HG03354 (cell line): Measurements from ENCODE around the gene ANKRD29.
"Not testable (repeated sequence)": the region's sequence is repeated elsewhere in the genome, so short reads cannot be mapped to it uniquely, and the experiment has no call there.

ENCODE experiments used
- ATAC-seq: cut with Tn5 transposase; IDR thresholded peaks from one replicate; pipeline ENCODE4 v1.9.1; 2021; ENCODE audit warnings: mild to moderate bottlenecking; ENCODE audit not compliant: unreplicated experiment, poor library complexity, severe bottlenecking

ANKRD29 gene

DNA sequence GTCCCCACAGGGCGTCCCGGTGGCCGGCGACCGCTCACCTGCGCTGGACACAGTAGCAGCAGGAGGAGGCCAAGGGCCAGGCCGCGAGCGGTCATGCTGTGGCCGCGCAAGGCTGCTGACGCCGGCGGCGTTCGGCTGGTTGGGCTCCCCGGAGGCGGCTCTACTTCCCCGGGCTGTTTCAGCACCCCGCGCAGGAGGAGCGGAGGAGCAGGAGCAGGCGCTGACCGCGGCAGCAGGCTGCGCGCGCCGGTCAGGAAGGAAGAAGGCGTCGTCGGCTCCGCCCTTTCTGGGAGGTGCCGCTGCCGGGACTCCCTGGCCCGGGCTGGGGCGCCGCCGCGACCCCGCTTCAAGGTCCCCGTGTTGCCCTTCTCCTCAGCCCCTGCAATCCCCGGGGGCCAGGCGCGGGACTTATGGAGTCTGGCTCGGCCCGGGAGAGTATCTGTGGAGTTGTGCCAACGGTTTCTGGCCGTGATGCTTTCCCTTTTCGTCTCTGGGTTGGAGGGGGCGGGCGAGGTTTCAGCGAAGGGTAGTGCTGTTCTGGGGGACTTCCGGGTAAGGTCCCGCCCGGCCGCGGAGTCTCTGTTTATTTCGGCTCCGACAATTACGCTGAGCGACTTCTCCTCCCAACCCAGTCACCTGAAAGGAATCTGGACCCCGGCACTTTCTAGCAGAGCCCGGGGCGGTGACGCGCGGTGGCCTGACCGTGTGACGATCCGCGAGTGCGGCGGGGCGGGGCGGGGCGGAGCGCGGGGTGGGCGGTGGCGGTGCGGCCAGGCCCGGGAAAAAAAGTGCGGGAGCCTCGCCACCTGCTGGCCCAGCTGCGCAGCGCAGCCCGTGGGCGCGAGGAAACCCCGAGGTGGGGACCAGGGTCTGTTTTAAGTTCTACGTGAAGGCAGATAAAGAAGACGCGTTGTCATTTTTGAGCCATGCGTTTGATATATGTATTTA lies 76.2 kb downstream of the ANKRD29 start, which contains the start of gene NPC1:
Gene NPC1 (minus strand): TSS at position 258 of the 948 bp plus-strand sequence. CDS start 163 bp downstream, at position 95.
- peak; percentile 89 for ATAC-seq

- peak; percentile 24 for ATAC-seq
Observed at GRCh38 chr18:23585897-23586248, 76.8 kb downstream of the ANKRD29 start.

GRCh38 chr18:23585007-23585871 lies 77.5 kb downstream of the ANKRD29 start:
- ATAC-seq, result no peak

DNA sequence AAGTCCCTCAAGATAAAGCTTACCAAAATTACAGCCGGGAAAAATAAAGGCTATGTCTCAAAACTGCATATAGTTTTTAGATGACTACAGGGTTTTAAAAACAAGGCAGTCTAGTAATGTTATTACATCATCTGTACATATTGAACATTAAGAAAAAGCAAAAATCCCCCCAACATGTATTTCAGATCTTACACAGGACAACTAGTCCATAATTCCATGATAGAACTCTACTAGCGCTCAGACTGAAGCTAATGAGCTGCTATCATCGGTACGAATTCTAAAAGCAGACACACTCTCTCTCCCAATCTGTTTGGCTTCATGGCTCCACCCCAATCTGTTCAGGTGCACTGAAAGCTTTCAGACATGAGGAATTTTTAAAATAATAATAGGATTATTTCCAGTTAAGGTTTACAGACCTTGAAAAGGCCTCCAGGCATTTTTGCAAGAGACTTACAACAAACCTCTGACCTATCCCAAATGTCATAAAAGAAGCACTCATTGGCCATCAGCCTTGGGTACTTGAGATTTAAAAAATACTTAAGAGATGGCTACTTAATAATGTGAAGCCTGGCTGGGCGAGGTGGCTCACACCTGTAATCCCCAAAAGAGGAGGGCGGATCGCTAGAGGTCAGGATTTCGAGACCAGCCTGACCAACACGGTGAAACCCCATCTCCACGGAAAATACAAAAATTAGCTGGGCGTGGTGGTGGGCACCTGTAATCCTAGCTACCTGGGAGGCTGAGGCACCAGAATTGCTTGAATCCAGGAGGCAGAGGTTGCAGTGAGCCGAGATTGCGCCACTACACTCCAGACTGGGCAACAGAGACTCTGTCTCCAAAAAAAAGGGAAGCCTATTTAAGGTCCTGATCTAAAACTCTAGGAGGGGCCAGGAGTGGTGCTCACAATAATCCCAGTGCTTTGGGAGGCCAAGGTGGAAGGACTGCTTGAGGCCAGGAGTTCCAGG lies 78.4 kb downstream of the ANKRD29 start:
- ATAC-seq, result no peak

DNA sequence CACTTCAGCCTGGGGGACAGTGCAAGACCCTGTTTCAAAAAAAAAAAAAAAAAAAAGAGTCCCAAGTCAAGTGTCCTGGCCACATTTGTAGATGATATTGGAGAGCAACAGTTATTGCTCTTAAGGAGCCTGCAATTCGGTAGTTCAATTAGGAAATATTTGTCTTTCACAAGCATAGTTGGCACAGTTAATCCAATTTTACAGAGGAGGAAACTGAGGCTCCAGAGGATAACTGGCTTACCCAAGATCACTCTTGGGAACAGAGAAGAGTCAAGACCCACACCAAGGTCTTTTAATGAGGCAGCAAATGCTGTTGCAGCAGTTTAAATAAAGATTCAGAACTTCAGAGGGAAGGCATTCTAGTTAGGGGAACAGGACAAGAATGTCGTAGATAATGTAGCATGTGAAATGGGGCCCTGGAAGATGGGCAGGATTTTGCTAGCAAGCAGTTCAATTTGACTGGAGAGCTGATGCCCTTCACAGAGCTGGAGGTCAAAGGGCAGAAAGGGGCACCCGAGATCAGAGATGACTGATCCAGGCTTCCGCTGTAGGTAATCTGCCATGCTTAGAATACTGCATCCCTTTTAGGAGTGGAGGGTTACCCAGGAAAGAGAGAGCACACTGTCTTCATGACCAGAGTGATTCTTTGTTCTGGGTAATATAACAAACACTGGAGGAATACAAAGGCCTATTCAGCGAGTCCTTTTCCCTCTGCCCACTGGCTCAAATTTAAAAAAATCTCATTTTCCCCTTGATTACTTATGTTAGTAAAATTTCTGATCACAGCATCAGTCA lies 79.4 kb downstream of the ANKRD29 start:
- ATAC-seq, result no peak

- ATAC-seq, result no peak
Observed at GRCh38 chr18:23580677-23581367, 81.9 kb downstream of the ANKRD29 start.

GRCh38 chr18:23578891-23579653 lies 83.6 kb downstream of the ANKRD29 start:
- ATAC-seq, result no peak

- no peak for ATAC-seq
Observed at GRCh38 chr18:23578067-23578701, 84.5 kb downstream of the ANKRD29 start.

DNA sequence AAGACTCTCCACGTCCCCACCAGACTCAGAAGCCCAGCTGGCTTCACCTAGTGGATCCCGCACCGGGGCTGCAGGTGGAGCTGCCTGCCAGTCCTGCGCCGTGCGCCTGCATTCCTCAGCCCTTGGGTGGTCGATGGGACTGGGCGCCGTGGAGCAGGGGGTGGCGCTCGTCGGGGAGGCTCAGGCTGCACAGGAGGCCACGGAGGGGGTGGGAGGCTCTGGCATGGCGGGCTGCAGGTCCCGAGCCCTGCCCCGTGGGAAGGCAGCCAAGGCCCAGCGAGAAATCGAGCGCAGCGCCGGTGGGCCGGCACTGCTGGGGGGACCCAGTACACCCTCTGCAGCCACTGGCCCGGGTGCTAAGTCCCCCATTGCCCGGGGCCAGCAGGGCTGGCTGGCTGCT lies 85.2 kb downstream of the ANKRD29 start:
- not testable (repeated sequence) for ATAC-seq

GRCh38 chr18:23575309-23575651 lies 87.4 kb downstream of the ANKRD29 start:
- ATAC-seq, result no peak

DNA sequence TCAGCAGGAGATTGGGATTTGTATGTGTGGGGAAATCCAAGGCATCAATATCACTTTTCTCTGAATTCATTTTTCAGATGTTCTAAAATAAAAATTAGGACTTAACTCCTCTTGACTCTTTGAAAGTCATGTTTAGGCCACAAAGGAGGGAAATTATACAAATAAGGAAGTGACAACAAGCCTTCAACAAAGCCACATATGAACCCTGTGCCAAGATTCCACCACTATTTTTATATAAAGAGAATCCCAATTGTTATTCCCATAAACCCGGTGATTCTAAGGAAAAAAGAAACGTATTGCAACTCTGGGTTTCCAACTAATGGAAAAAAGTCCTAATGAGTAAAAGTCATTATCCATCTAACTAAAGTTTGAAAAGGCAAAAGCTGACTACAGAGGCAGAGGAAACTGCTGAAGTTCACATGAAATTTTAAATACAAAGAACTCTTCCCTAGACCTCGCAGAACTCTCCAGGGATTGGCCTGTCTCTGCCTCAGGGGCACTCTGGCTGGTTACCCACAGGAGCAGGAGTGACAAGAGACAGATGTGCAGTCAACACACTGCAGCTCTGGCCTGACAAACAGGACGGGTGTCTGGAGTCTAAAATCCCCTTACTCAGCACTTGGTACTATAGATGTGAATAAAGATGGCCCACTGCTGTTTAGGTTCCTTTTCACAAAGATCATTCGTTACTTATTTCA lies 88.0 kb downstream of the ANKRD29 start:
- ATAC-seq, result no peak

- no peak for ATAC-seq
Observed at GRCh38 chr18:23573626-23574431, 88.9 kb downstream of the ANKRD29 start.

GRCh38 chr18:23573020-23573419 lies 89.7 kb downstream of the ANKRD29 start:
- ATAC-seq, result no peak

DNA sequence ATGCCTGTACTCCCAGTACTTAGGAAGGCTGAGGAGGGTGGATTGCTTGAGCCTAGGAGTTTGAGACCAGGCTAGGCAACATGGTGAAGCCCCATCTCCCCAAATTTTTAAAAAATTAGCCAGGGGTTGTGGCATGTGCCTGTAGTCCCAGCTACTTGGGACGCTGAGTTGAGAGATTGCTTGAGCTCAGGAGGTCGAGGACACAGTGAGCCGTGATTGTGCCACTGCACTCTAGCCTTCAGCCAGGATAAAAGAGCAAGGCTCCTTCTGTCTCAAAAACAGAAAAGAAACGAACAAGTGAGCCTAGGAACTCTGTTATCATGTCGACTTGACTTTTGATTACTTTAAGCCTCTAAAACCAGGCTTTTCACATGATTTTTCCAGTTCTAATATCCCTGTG lies 90.1 kb downstream of the ANKRD29 start:
- ATAC-seq, result no peak

- ATAC-seq, result no peak
Observed at GRCh38 chr18:23572012-23572411, 90.7 kb downstream of the ANKRD29 start.
